Activated CD4-positive, alpha-beta T cell treated with anti-CD3 and anti-CD28 coated beads, Interleukin-2, amount 10 ng/mL, durations not matched to agents 24 days and 14 days (primary cell): ENCODE results near the gene RGS16. TPM values are rescaled to one million over a fixed set of nuclear protein-coding genes. Genes with fewer than 3 reads are reported as not detected.

Experiments used
- total RNA-seq: library from RNA; stranded (reverse); gene quantifications from 2 replicates; pipeline ENCODE4 v1.2.3, GENCODE V29; 2022

The RGS16 gene
- total RNA-seq, 1 donor from 2014 or later: 94.3 TPM

Other genes with a start within 250 kb of the RGS16 start
- 78.1 and 80.2 TPM in 2 replicates for gene GLUL, start 212.6 kb downstream of the RGS16 start, total RNA-seq
- not detected in 2 replicates for gene TEDDM1, start 203.7 kb downstream of the RGS16 start, total RNA-seq
- not detected in 2 replicates for gene RGSL1, start 154.2 kb downstream of the RGS16 start, total RNA-seq
- gene RNASEL, start 15.1 kb downstream of the RGS16 start, total RNA-seq: 3.4 and 4.8 TPM in 2 replicates
- not detected in 2 replicates for gene RGS8, start 80.2 kb upstream of the RGS16 start, total RNA-seq
- 4.4 and 5.5 TPM in 2 replicates for gene NPL, start 185.4 kb upstream of the RGS16 start, total RNA-seq
- 344 and 355 TPM in 2 replicates for gene DHX9, start 235.0 kb upstream of the RGS16 start, total RNA-seq